GM12891 (cell line): ENCODE results near the gene ATXN1.

Source experiments
- PAX5 ChIP-seq: IDR thresholded peaks from 2 replicates; pipeline ENCODE4 v1.6.1; 2011; ENCODE audit warnings: low read length, moderate library complexity, mild to moderate bottlenecking; ENCODE audit not compliant: insufficient read depth, severe bottlenecking
- POLR2A ChIP-seq: IDR thresholded peaks from 2 replicates; pipeline ENCODE4 v1.6.1; 2011; ENCODE audit warnings: low read depth, low read length, control low read depth
- POLR2AphosphoS5 ChIP-seq: IDR thresholded peaks from 2 replicates; pipeline ENCODE4 v1.6.1; 2011; ENCODE audit warnings: low read depth, low read length, control low read depth
- POU2F2 ChIP-seq: IDR thresholded peaks from 2 replicates; pipeline ENCODE4 v1.6.1; 2011; ENCODE audit warnings: low read depth, mild to moderate bottlenecking, control low read depth, low read length, moderate library complexity
- SPI1 ChIP-seq: IDR thresholded peaks from 2 replicates; pipeline ENCODE4 v1.6.1; 2011; ENCODE audit warnings: low read depth, low read length, control low read depth
- TAF1 ChIP-seq: IDR thresholded peaks from 2 replicates; pipeline ENCODE4 v1.6.1; 2011; ENCODE audit warnings: low read depth, low read length, control low read depth

DNA sequence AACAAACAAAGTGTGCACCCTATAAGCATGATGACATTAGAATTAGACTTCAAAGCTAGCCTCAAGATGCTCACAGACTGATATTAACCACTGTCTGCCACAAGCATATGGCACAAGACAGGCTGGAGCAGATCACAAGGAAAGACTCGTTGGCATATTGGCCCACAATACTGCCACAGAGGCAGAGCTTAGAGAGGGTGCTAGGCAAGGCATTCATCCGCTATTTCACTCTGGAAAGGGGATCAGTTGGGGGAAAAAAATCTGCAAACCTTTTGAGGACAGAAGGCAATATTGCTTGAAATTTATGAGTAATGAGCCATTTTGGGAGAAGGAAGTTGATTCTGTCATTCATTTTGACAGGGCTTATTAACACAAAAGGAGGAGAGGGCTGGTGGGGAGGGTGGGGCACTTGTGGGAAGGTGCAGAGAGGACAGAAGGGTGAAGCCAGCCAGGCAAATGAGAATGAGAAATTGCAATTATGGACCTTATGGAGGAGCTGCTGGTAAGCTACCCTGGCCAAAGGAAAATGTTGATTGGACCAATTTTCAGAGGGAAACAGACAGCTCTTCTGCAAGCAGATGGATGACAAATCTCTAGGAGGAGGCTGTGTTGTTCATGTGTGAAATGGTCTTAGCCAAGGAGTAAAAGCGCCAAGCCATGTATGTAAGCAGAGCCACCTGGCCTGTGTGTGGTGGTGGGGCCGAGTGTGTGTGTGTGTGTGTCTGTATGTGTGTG, 335.2 kb downstream of the ATXN1 start:
- no peak for TF ChIP-seq POLR2A
- TF ChIP-seq POLR2AphosphoS5 = no peak
- no peak for TF ChIP-seq TAF1
- TF ChIP-seq SPI1 = no peak
- no peak for TF ChIP-seq PAX5
- TF ChIP-seq POU2F2 = no peak
